IMR-90 (cell line): ENCODE data around the gene CCDC63. TPM values are rescaled to one million over a fixed set of nuclear protein-coding genes. Genes with fewer than 3 reads are reported as not detected.

ENCODE experiments used
- ATAC-seq: fragments of 200-7000 bp; cut with Tn5 transposase; 2 replicates; pipeline ENCODE4 v1.9.1; 2020; ENCODE audit warnings: low read depth, mild to moderate bottlenecking, moderate library complexity
- BruUV-seq: library from RNA; stranded (reverse); fragments of 400-500 nt; replicated peaks from 2 replicates; lab custom pipeline; 2021; lab: Mats Ljungman, UMichigan
- CTCF ChIA-PET: fragments of 300-600 bp; formaldehyde crosslinking; extraction: SDS; loops from one replicate; lab custom pipeline; 2021; ENCODE audit warnings: antibody characterized with exemption; lab: Yijun Ruan, JAX
- POLR2A ChIA-PET: fragments of 300-600 bp; sonication (Branson Sonifier 250); formaldehyde crosslinking; loops from one replicate; lab custom pipeline; 2022; ENCODE audit warnings: antibody characterized with exemption; ENCODE audit not compliant: unreplicated experiment; lab: Charles Lee
- DNase-seq: peaks from one replicate; pipeline ENCODE4 v3.0.0; 2013
- H2AFZ ChIP-seq: replicated peaks from 2 replicates; pipeline ENCODE3; 2013; ENCODE audit warnings: low read length, mild to moderate bottlenecking; ENCODE audit not compliant: poor library complexity
- H2AK5ac ChIP-seq: 2 replicates; pipeline ENCODE4 v1.6.1; 2013; ENCODE audit warnings: low read depth, low read length, inconsistent platforms
- H2AK9ac ChIP-seq: replicated peaks from 2 replicates; pipeline ENCODE3; 2013; ENCODE audit warnings: mild to moderate bottlenecking, low read depth, low read length, moderate library complexity; ENCODE audit not compliant: poor library complexity
- H2BK120ac ChIP-seq: 2 replicates; pipeline ENCODE4 v1.6.1; 2013; ENCODE audit warnings: low read depth, low read length, inconsistent platforms
- H2BK15ac ChIP-seq: 3 replicates; pipeline ENCODE4 v1.6.1; 2013; ENCODE audit warnings: low read depth, low read length, inconsistent platforms
- H2BK20ac ChIP-seq: 2 replicates; pipeline ENCODE4 v1.6.1; 2013; ENCODE audit warnings: low read depth, mild to moderate bottlenecking, inconsistent platforms, low read length, moderate library complexity
- H2BK5ac ChIP-seq: 2 replicates; pipeline ENCODE4 v1.6.1; 2013; ENCODE audit warnings: mild to moderate bottlenecking, low read depth, low read length, inconsistent platforms; ENCODE audit not compliant: poor library complexity, severe bottlenecking
- H3K14ac ChIP-seq: replicated peaks from 2 replicates; pipeline ENCODE4 v1.6.1; 2013; ENCODE audit warnings: low read depth, low read length, inconsistent platforms
- H3K18ac ChIP-seq: 2 replicates; pipeline ENCODE4 v1.6.1; 2013; ENCODE audit warnings: low read depth, low read length, control low read depth
- H3K23ac ChIP-seq: 2 replicates; pipeline ENCODE4 v1.6.1; 2013; ENCODE audit warnings: low read depth, low read length, inconsistent platforms
- H3K27ac ChIP-seq: 2 replicates; pipeline ENCODE4 v1.5.1; 2013; ENCODE audit warnings: mild to moderate bottlenecking, control low read depth, low read length; ENCODE audit not compliant: insufficient read depth
- H3K27me3 ChIP-seq: 2 replicates; pipeline ENCODE4 v1.6.1; 2013; ENCODE audit warnings: low read length; ENCODE audit not compliant: control insufficient read depth, insufficient read depth
- H3K36me3 ChIP-seq: 2 replicates; pipeline ENCODE4 v1.6.1; 2013; ENCODE audit warnings: low read length, mixed read lengths; ENCODE audit not compliant: control insufficient read depth, insufficient read depth
- H3K4ac ChIP-seq: 2 replicates; pipeline ENCODE4 v1.6.1; 2013; ENCODE audit warnings: low read depth, low read length, inconsistent platforms
- H3K4me1 ChIP-seq: 2 replicates; pipeline ENCODE4 v1.6.1; 2013; ENCODE audit warnings: low read length, mixed read lengths; ENCODE audit not compliant: control insufficient read depth, insufficient read depth
- H3K4me2 ChIP-seq: 2 replicates; pipeline ENCODE4 v1.6.1; 2013; ENCODE audit warnings: low read depth, mild to moderate bottlenecking, control low read depth, low read length, moderate library complexity
- H3K4me3 ChIP-seq: 2 replicates; pipeline ENCODE4 v1.5.1; 2013; ENCODE audit warnings: low read depth, mild to moderate bottlenecking, control low read depth, low read length, moderate library complexity; ENCODE audit not compliant: insufficient read depth
- H3K56ac ChIP-seq: 2 replicates; pipeline ENCODE4 v1.6.1; 2013; ENCODE audit warnings: low read length, inconsistent platforms; ENCODE audit not compliant: insufficient read depth; ENCODE audit errors: extremely low read depth
- H3K79me1 ChIP-seq, 2 experiments: 2 replicates each; pipeline ENCODE4 v1.6.1; 2013; ENCODE audit warnings: low read length in 2 of 2, inconsistent platforms in 1 of 2, low read depth in 1 of 2
- H3K9ac ChIP-seq: 2 replicates; pipeline ENCODE4 v1.6.1; 2013; ENCODE audit warnings: low read depth, low read length, control low read depth
- H3K9me1 ChIP-seq: 2 replicates; pipeline ENCODE4 v1.6.1; 2013; ENCODE audit warnings: low read length, inconsistent platforms; ENCODE audit not compliant: insufficient read depth
- H3K9me3 ChIP-seq: 2 replicates; pipeline ENCODE4 v1.6.1; 2013; ENCODE audit warnings: low read length; ENCODE audit not compliant: control insufficient read depth, insufficient read depth
- H4K20me1 ChIP-seq: 2 replicates; pipeline ENCODE4 v1.6.1; 2013; ENCODE audit warnings: low read length, inconsistent platforms; ENCODE audit not compliant: insufficient read depth
- H4K5ac ChIP-seq: 2 replicates; pipeline ENCODE4 v1.6.1; 2013; ENCODE audit warnings: mild to moderate bottlenecking, low read depth, low read length, control low read depth
- H4K8ac ChIP-seq, 2 experiments: 2 replicates each; pipeline ENCODE4 v1.6.1; 2013; ENCODE audit warnings: low read depth in 2 of 2, low read length in 2 of 2, control low read depth in 1 of 2, inconsistent platforms in 1 of 2
- H4K91ac ChIP-seq: 2 replicates; pipeline ENCODE4 v1.6.1; 2013; ENCODE audit warnings: low read depth, low read length, inconsistent platforms; ENCODE audit not compliant: insufficient read depth
- MAFK ChIP-seq: IDR thresholded peaks from 2 replicates; pipeline ENCODE4 v1.6.1; 2012; ENCODE audit warnings: low read depth, low read length, improper control_type of control experiment
- NFE2L2 ChIP-seq: fragments of 150-350 bp; IDR thresholded peaks from 2 replicates; pipeline ENCODE4 v1.6.1; 2016; ENCODE audit warnings: low read depth, mild to moderate bottlenecking, low read length
- RCOR1 ChIP-seq: IDR thresholded peaks from 2 replicates; pipeline ENCODE4 v1.6.1; 2012; ENCODE audit warnings: mild to moderate bottlenecking, low read length, improper control_type of control experiment; ENCODE audit not compliant: insufficient replicate concordance
- WGBS, 2 experiments: methylation state at CpG; one replicate each; pipeline versions ENCODE4 v1.1.5 to v1.1.7; 2013; ENCODE audit warnings: missing lambda C conversion rate in 2 of 2; ENCODE audit not compliant: insufficient read length in 1 of 2; ENCODE audit errors: extremely low coverage in 2 of 2; 5-methylcytosine and 5-hydroxymethylcytosine counted together
- dilution Hi-C: fragments of 300-500 bp; cut with HindIII; formaldehyde crosslinking; loops from one replicate; pipeline ENCODE4 v1.14.3; 2018; ENCODE audit warnings: low sequenced_read_pairs; ENCODE audit not compliant: unreplicated experiment
- in situ Hi-C: fragments of 300-500 bp; cut with MboI; formaldehyde crosslinking; loops from 3 replicates; pipeline ENCODE4 v1.14.3; 2019; ENCODE audit warnings: low sequenced_read_pairs, inconsistent platforms, mixed read lengths
- intact Hi-C: fragments of 100-400 bp; cut with micrococcal nuclease; formaldehyde crosslinking; loops from 2 replicates; pipeline ENCODE4 v1.10.0; 2022
- polyA plus RNA-seq, 3 experiments: library from polyadenylated mRNA; depleted of rRNA; stranded (reverse); fragments of >200 nt; gene quantifications; 2 replicates each; pipeline ENCODE4 v1.2.3, GENCODE V29; 2012; ENCODE audit warnings: low replicate concordance in 1 of 3
- total RNA-seq: library from RNA; depleted of rRNA; stranded (reverse); fragments of >200 nt; gene quantifications from 2 replicates; pipeline ENCODE4 v1.2.3, GENCODE V29; 2012
- TF ChIP-seq, protein P1 (sequence below): fragments of 150-350 bp; IDR thresholded peaks from 2 replicates; pipeline ENCODE4 v1.6.1; 2017; ENCODE audit warnings: mild to moderate bottlenecking, antibody characterized with exemption, low read length, low read depth

The CCDC63 gene
- total and polyA plus RNA-seq, 2 of the 4 experiments (the other 2 are of a cell fraction): not detected

DNA sequence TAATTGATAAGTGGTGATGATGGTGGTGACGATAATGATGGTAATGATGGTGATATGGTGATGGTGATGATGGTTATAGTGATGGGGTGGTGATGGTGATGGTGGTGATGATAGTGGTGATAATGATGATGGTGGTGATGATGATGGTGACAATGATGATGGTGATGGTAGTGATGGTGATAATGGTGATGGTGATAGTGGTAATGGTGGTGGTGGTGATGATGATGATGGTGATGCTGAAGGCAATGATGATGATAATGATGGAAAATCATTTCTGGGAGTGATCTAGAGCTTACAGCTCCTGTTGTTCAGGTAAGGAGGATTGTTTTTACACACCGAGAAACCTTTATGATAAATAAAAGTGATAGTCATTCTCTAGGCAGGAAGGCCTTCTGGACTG, 33.9 kb downstream of the CCDC63 start:
- Histone ChIP-seq H3K27ac (no peak overlapping the region), H3K9me1 (no peaks in the 10 kb centered on the region), H4K5ac (no peak overlapping the region), H3K4me2 (no peak overlapping the region), H2AK5ac (no peak overlapping the region), H3K56ac (no peak overlapping the region), H2BK15ac (no peak overlapping the region), H3K4ac (no peak overlapping the region), H3K18ac (no peak overlapping the region), H4K20me1 (no peaks in the 10 kb centered on the region), H3K23ac (no peak overlapping the region), H2AK9ac (no peak overlapping the region), H3K4me3 (no peak overlapping the region), H2AFZ (no peak overlapping the region), H3K79me1 (no peaks in the 10 kb centered on the region), H3K36me3 (no peaks in the 10 kb centered on the region), H3K14ac (no peak overlapping the region), H4K8ac (no peak overlapping the region), H2BK5ac (no peak overlapping the region), H4K91ac (no peak overlapping the region), H3K9me3 (no peaks in the 10 kb centered on the region), H3K9ac (no peak overlapping the region), H3K4me1 (no peaks in the 10 kb centered on the region), H2BK120ac (no peak overlapping the region), H3K27me3 (no peaks in the 10 kb centered on the region), H2BK20ac (no peak overlapping the region)
- intact Hi-C loops: no loop called here
- ATAC-seq (no peak), DNase-seq (no peak)
- no TSS peak for BruUV-seq
- WGBS, 2 experiments: no CpG with 5 or more reads among the region's 2 CpGs
- POLR2A ChIA-PET: no interaction called here
- no peak for TF ChIP-seq RCOR1
- TF ChIP-seq, protein P1, sequence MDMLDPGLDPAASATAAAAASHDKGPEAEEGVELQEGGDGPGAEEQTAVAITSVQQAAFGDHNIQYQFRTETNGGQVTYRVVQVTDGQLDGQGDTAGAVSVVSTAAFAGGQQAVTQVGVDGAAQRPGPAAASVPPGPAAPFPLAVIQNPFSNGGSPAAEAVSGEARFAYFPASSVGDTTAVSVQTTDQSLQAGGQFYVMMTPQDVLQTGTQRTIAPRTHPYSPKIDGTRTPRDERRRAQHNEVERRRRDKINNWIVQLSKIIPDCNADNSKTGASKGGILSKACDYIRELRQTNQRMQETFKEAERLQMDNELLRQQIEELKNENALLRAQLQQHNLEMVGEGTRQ: no peak
- TF ChIP-seq MAFK: no peak
- TF ChIP-seq NFE2L2: no peak
- in situ Hi-C loops: loop anchor here (5.0 to 10.0 kb wide), 2 partner anchors 48 to 266 kb away; partner anchors contain the start of gene TCTN1
- dilution Hi-C loops: no loop called here
- CTCF ChIA-PET: no interaction called here
